GM23338 (cell line): ENCODE results near the gene PHACTR1. TPM values are rescaled to one million over a fixed set of nuclear protein-coding genes. Genes with fewer than 3 reads are reported as not detected.

Experiments
- ATAC-seq: fragments of 200-7000 bp; cut with Tn5 transposase; 3 replicates; pipeline ENCODE4 v1.9.1; 2020
- DNase-seq: peaks from one replicate; pipeline ENCODE4 v3.0.0-alpha.2; 2015; ENCODE audit warnings: low spot score
- H2AFZ ChIP-seq: fragments of 200-600 bp; sonication (generic); 2 replicates; pipeline ENCODE4 v1.8.0; 2016; ENCODE audit warnings: antibody characterized with exemption, mild to moderate bottlenecking, moderate library complexity
- H3F3A ChIP-seq: fragments of 200-600 bp; sonication (generic); replicated peaks from 2 replicates; pipeline ENCODE4 v1.8.0; 2017; ENCODE audit warnings: antibody characterized with exemption, mixed run types, low read depth
- H3K27ac ChIP-seq: fragments of 200-600 bp; sonication (generic); 2 replicates; pipeline ENCODE4 v1.6.1; 2016; ENCODE audit warnings: low read depth
- H3K27me3 ChIP-seq: fragments of 200-600 bp; sonication (generic); 2 replicates; pipeline ENCODE4 v1.8.0; 2016; ENCODE audit warnings: mild to moderate bottlenecking, mixed run types, moderate library complexity; ENCODE audit not compliant: insufficient read depth
- H3K36me3 ChIP-seq: fragments of 200-600 bp; sonication (generic); 2 replicates; pipeline ENCODE4 v1.8.0; 2016; ENCODE audit warnings: mild to moderate bottlenecking; ENCODE audit not compliant: insufficient read depth
- H3K4me1 ChIP-seq: fragments of 200-600 bp; sonication (generic); 2 replicates; pipeline ENCODE4 v1.8.0; 2016; ENCODE audit warnings: mild to moderate bottlenecking, moderate library complexity; ENCODE audit not compliant: insufficient read depth
- H3K4me2 ChIP-seq: fragments of 200-600 bp; sonication (generic); 2 replicates; pipeline ENCODE4 v1.7.1; 2017; ENCODE audit warnings: mixed run types
- H3K4me3 ChIP-seq: fragments of 200-600 bp; sonication (generic); 2 replicates; pipeline ENCODE4 v1.6.1; 2016; ENCODE audit warnings: mixed run types
- H3K79me2 ChIP-seq: fragments of 200-600 bp; sonication (generic); replicated peaks from 2 replicates; pipeline ENCODE4 v1.8.0; 2017; ENCODE audit warnings: mild to moderate bottlenecking; ENCODE audit not compliant: insufficient read depth
- H3K9me2 ChIP-seq: fragments of 200-600 bp; sonication (generic); 2 replicates; pipeline ENCODE4 v1.8.0; 2017; ENCODE audit not compliant: insufficient read depth
- H4K20me1 ChIP-seq: fragments of 200-600 bp; sonication (generic); replicated peaks from 2 replicates; pipeline ENCODE4 v1.8.0; 2017; ENCODE audit warnings: mild to moderate bottlenecking; ENCODE audit not compliant: insufficient read depth
- H3K27ac Mint-ChIP-seq: 2 replicates; pipeline ENCODE4 v1.8.0; 2020; ENCODE audit warnings: inconsistent platforms, mild to moderate bottlenecking, moderate library complexity, mixed read lengths
- H3K27me3 Mint-ChIP-seq: 3 replicates; pipeline ENCODE4 v1.8.0; 2022; ENCODE audit warnings: low read depth, mild to moderate bottlenecking, moderate library complexity, mixed read lengths, inconsistent platforms; ENCODE audit not compliant: insufficient read depth, poor library complexity
- H3K36me3 Mint-ChIP-seq: 3 replicates; pipeline ENCODE4 v1.8.0; 2021; ENCODE audit warnings: low read depth, mild to moderate bottlenecking, inconsistent platforms, moderate library complexity, mixed read lengths
- H3K4me1 Mint-ChIP-seq: 3 replicates; pipeline ENCODE4 v1.8.0; 2020; ENCODE audit warnings: mild to moderate bottlenecking, inconsistent platforms, mixed read lengths
- H3K4me3 Mint-ChIP-seq: 3 replicates; pipeline ENCODE4 v1.8.0; 2021; ENCODE audit warnings: moderate library complexity, mild to moderate bottlenecking, inconsistent platforms, mixed read lengths
- H3K9me3 Mint-ChIP-seq: 3 replicates; pipeline ENCODE4 v1.8.0; 2020; ENCODE audit warnings: moderate library complexity, mild to moderate bottlenecking, inconsistent platforms, mixed read lengths
- JUNB ChIP-seq: IDR thresholded peaks from one replicate; pipeline ENCODE4 v1.6.1; 2016; ENCODE audit warnings: antibody characterized with exemption; ENCODE audit not compliant: unreplicated experiment
- NANOG ChIP-seq: IDR thresholded peaks from 2 replicates; pipeline ENCODE4 v1.6.1; 2016; ENCODE audit warnings: antibody characterized with exemption, borderline replicate concordance
- POLR2AphosphoS5 ChIP-seq: IDR thresholded peaks from 2 replicates; pipeline ENCODE4 v1.6.1; 2016; ENCODE audit warnings: antibody characterized with exemption, low read depth
- STAT1 ChIP-seq: IDR thresholded peaks from one replicate; pipeline ENCODE4 v1.6.1; 2016; ENCODE audit warnings: antibody characterized with exemption; ENCODE audit not compliant: unreplicated experiment
- ZNF114 ChIP-seq: fragments of 250-450 bp; sonication (Bioruptor Pico); IDR thresholded peaks from 2 replicates; pipeline ENCODE4 v1.5.0; 2020; ENCODE audit warnings: mild to moderate bottlenecking, moderate library complexity
- polyA plus RNA-seq: library from polyadenylated mRNA; unstranded; fragments of >200 nt; fragmentation: Nextera tagmentation; extraction: Ambion mirVana; gene quantifications from 2 replicates; pipeline ENCODE4 v1.2.1, GENCODE V29; 2016
- total RNA-seq: library from RNA; depleted of rRNA; stranded (reverse); fragments of >200 nt; shearing (Covaris generic); gene quantifications from 2 replicates; pipeline ENCODE4 v1.2.3, GENCODE V29; 2014
- TF ChIP-seq, protein P1 (sequence below): IDR thresholded peaks from one replicate; pipeline ENCODE4 v1.6.1; 2018; ENCODE audit warnings: antibody characterized with exemption; ENCODE audit not compliant: unreplicated experiment
- TF ChIP-seq, protein P2 (sequence below), 2 experiments: fragments of 200-600 bp in 1 of 2; sonication (generic) in 1 of 2; conservative IDR thresholded peaks; 2 replicates each; pipeline versions ENCODE4 v1.5.1 to v1.6.1; 2016 to 2017; ENCODE audit warnings: antibody characterized with exemption in 2 of 2, low read depth in 2 of 2, mild to moderate bottlenecking in 2 of 2, moderate library complexity in 1 of 2

PHACTR1 gene
- total and polyA plus RNA-seq, 2 experiments from 2014 or later: 5.9 to 19.3 TPM

DNA sequence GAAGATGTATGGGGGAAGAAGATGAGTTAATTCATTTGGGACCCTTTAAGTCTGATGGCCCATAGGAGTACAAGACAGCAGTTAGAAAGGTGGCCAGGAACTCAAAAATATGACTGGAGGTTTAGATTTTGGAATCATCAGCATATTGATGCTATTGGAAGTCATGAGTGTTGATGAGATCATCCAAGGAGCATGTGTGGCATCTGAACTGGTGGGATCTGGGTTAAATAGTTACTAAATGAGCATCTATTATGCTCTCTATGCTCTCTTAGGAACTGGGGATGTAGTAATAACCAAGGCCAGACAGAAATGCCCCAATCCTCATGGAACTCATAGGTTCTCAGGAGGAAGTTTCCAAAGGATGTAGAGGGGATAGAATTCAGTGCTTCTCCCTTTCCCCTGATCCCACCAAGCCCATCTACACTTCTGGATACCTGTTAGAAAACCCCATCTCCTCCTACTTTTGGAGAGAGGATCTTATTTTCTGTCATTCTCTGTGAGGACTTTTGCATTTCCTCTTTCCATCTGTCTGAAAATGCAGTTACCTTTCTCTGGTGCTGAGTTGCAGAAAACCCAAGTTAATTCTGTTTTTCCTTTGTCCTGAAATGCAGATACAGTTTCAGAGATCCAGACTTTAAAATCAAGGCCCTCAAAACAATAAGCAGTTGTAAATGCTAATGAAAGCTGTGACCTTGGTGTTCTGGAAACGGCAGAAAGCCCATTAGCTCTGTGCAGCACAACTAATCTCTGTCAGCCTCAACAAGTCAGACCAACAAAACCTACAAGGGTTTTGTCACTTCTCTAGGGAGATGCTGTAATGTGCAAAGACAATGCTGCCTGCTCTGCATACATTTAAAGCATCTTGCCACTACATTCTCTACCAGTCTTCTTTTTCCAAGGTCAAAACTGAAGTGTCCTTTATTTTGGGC lies 546.0 kb downstream of the PHACTR1 start (continued):
- TF ChIP-seq, protein P1, sequence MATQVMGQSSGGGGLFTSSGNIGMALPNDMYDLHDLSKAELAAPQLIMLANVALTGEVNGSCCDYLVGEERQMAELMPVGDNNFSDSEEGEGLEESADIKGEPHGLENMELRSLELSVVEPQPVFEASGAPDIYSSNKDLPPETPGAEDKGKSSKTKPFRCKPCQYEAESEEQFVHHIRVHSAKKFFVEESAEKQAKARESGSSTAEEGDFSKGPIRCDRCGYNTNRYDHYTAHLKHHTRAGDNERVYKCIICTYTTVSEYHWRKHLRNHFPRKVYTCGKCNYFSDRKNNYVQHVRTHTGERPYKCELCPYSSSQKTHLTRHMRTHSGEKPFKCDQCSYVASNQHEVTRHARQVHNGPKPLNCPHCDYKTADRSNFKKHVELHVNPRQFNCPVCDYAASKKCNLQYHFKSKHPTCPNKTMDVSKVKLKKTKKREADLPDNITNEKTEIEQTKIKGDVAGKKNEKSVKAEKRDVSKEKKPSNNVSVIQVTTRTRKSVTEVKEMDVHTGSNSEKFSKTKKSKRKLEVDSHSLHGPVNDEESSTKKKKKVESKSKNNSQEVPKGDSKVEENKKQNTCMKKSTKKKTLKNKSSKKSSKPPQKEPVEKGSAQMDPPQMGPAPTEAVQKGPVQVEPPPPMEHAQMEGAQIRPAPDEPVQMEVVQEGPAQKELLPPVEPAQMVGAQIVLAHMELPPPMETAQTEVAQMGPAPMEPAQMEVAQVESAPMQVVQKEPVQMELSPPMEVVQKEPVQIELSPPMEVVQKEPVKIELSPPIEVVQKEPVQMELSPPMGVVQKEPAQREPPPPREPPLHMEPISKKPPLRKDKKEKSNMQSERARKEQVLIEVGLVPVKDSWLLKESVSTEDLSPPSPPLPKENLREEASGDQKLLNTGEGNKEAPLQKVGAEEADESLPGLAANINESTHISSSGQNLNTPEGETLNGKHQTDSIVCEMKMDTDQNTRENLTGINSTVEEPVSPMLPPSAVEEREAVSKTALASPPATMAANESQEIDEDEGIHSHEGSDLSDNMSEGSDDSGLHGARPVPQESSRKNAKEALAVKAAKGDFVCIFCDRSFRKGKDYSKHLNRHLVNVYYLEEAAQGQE: no peak
- TF ChIP-seq, protein P2, sequence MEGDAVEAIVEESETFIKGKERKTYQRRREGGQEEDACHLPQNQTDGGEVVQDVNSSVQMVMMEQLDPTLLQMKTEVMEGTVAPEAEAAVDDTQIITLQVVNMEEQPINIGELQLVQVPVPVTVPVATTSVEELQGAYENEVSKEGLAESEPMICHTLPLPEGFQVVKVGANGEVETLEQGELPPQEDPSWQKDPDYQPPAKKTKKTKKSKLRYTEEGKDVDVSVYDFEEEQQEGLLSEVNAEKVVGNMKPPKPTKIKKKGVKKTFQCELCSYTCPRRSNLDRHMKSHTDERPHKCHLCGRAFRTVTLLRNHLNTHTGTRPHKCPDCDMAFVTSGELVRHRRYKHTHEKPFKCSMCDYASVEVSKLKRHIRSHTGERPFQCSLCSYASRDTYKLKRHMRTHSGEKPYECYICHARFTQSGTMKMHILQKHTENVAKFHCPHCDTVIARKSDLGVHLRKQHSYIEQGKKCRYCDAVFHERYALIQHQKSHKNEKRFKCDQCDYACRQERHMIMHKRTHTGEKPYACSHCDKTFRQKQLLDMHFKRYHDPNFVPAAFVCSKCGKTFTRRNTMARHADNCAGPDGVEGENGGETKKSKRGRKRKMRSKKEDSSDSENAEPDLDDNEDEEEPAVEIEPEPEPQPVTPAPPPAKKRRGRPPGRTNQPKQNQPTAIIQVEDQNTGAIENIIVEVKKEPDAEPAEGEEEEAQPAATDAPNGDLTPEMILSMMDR (conservative IDR thresholded peaks at IDR 0.05; ENCODE audit: low read depth in 2 of 2): no peak
- TF ChIP-seq POLR2AphosphoS5: no peak
- no peak for TF ChIP-seq STAT1
- no peak for TF ChIP-seq JUNB

DNA sequence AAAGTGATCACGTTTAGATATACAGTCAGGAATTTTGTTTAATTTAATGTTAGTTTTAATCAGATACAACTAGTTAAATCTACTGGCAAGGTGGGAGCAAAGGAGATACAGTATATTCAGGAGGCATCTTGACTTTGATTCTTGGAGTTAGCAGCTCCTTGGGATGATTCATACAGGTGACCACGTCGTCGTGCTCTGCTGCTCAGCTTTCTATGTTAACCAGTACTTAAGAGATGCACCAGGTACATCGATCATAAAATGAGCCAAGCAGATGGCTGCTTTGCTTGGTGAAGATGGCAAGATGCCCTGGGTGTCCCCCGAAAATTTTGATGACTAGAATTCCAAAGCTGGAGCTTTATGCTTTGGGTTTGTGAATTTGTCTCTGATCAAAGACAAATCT lies 547.1 kb downstream of the PHACTR1 start:
- Mint-ChIP-seq H3K36me3 (peaks cover 12% of the 10 kb centered on the region), H3K4me3 (no peak overlapping the region), H3K27me3 (no peaks in the 10 kb centered on the region), H3K27ac (no peak overlapping the region), H3K9me3 (peaks cover 3% of the 10 kb centered on the region; the same call in 2 of the 3 replicates), H3K4me1 (peaks cover 6% of the 10 kb centered on the region)
- DNase-seq: no peak
- H2AFZ ChIP-seq: no peak overlapping the region
- no peaks in the 10 kb centered on the region for H3K4me1 ChIP-seq
- H3K4me3 ChIP-seq: no peak overlapping the region
- H4K20me1 ChIP-seq: no peaks in the 10 kb centered on the region
- H3K4me2 ChIP-seq: no peak overlapping the region
- H3K79me2 ChIP-seq: no peaks in the 10 kb centered on the region
- H3K36me3 ChIP-seq: no peaks in the 10 kb centered on the region
- 0 out of 2 replicates have a peak, but pooled peaks cover 9% of the 10 kb centered on the region for H3K9me2 ChIP-seq
- no peaks in the 10 kb centered on the region for H3K27me3 ChIP-seq
- no peak for ATAC-seq
- no peaks in the 10 kb centered on the region for H3F3A ChIP-seq
- TF ChIP-seq POLR2AphosphoS5 (no peak), NANOG (no peak), ZNF114 (CRISPR knock-in tag) (no peak), JUNB (no peak)
- no peak overlapping the region for H3K27ac ChIP-seq
